A549 (cell line): Measurements from ENCODE around the gene CEMIP2.

Experiments used
- ATOH8 ChIP-seq: fragments of 250-450 bp; sonication (Bioruptor Pico); IDR thresholded peaks from 2 replicates; pipeline ENCODE4 v1.5.0; 2020; ENCODE audit warnings: low read depth, mild to moderate bottlenecking, moderate library complexity
- CTCF ChIP-seq: fragments of >200 bp; sonication (Bioruptor Twin); formaldehyde crosslinking; IDR thresholded peaks from 3 replicates; pipeline ENCODE4 v1.5.1; 2016
- MYC ChIP-seq: IDR thresholded peaks from 2 replicates; pipeline ENCODE4 v1.6.1; 2012; ENCODE audit warnings: mild to moderate bottlenecking, inconsistent platforms, low read length, improper control_type of control experiment, borderline replicate concordance

GRCh38 chr9:71638627-71639026, 129.7 kb downstream of the CEMIP2 start:
- TF ChIP-seq CTCF: no peak
- no peak for TF ChIP-seq MYC
- TF ChIP-seq ATOH8 (CRISPR knock-in tag): no peak
